OCI-LY1 (cell line): ENCODE measurements around the gene TNS3.

Experiments
- H2AFZ ChIP-seq: fragments of 200-600 bp; sonication (generic), shearing (Covaris generic); 2 replicates; pipeline ENCODE4 v1.6.0; 2014; ENCODE audit warnings: antibody characterized with exemption, mild to moderate bottlenecking, low read length
- H3F3A ChIP-seq: fragments of 200-600 bp; sonication (generic), shearing (Covaris generic); 2 replicates; pipeline ENCODE4 v1.6.0; 2014; ENCODE audit warnings: mild to moderate bottlenecking, antibody characterized with exemption, low read length, moderate library complexity; ENCODE audit not compliant: insufficient read depth
- H3K27ac ChIP-seq: fragments of 200-600 bp; sonication (generic); 2 replicates; pipeline ENCODE4 v1.5.1; 2014; ENCODE audit warnings: low read length, mixed run types, mild to moderate bottlenecking, low read depth; ENCODE audit not compliant: poor library complexity, severe bottlenecking
- H3K27me3 ChIP-seq: fragments of 200-600 bp; sonication (generic); 2 replicates; pipeline ENCODE4 v1.6.0; 2014; ENCODE audit warnings: antibody characterized with exemption, mild to moderate bottlenecking, low read length, moderate library complexity; ENCODE audit not compliant: insufficient read depth
- H3K36me3 ChIP-seq: fragments of 200-600 bp; sonication (generic); 2 replicates; pipeline ENCODE4 v1.6.1; 2014; ENCODE audit warnings: mild to moderate bottlenecking, antibody characterized with exemption, low read length, moderate library complexity, mixed read lengths; ENCODE audit not compliant: insufficient read depth
- H3K4me1 ChIP-seq: fragments of 200-600 bp; sonication (generic); 2 replicates; pipeline ENCODE4 v1.5.1; 2014; ENCODE audit warnings: mild to moderate bottlenecking, low read length, moderate library complexity; ENCODE audit not compliant: insufficient read depth, severe bottlenecking
- H3K4me2 ChIP-seq: fragments of 200-600 bp; sonication (generic), shearing (Covaris generic); 2 replicates; pipeline ENCODE4 v1.6.1; 2014; ENCODE audit warnings: low read length
- H3K4me3 ChIP-seq: fragments of 200-600 bp; sonication (generic); 2 replicates; pipeline ENCODE4 v1.5.1; 2014; ENCODE audit warnings: low read length, low read depth, mild to moderate bottlenecking, mixed read lengths; ENCODE audit not compliant: poor library complexity, severe bottlenecking
- H3K79me2 ChIP-seq: fragments of 200-600 bp; shearing (Covaris generic); 2 replicates; pipeline ENCODE4 v1.6.1; 2016; ENCODE audit warnings: mixed run types, low read length, mixed read lengths; ENCODE audit not compliant: insufficient read depth
- H3K9ac ChIP-seq: fragments of 200-600 bp; sonication (generic), shearing (Covaris generic); 2 replicates; pipeline ENCODE4 v1.6.1; 2014; ENCODE audit warnings: mild to moderate bottlenecking, low read length, mixed read lengths
- H3K9me2 ChIP-seq: fragments of 200-600 bp; sonication (generic), shearing (Covaris generic); 2 replicates; pipeline ENCODE4 v1.6.1; 2014; ENCODE audit warnings: low read depth, mild to moderate bottlenecking, low read length, mixed read lengths
- H3K9me3 ChIP-seq: fragments of 200-600 bp; shearing (Covaris generic); 2 replicates; pipeline ENCODE4 v1.6.1; 2014; ENCODE audit warnings: low read length, mixed read lengths
- H4K20me1 ChIP-seq: fragments of 200-600 bp; sonication (generic), shearing (Covaris generic); 2 replicates; pipeline ENCODE4 v1.6.0; 2016; ENCODE audit warnings: mild to moderate bottlenecking, low read length; ENCODE audit not compliant: insufficient read depth
- CTCF ChIP-seq: fragments of 200-600 bp; sonication (generic), shearing (Covaris generic); IDR thresholded peaks from 2 replicates; pipeline ENCODE4 v1.5.1; 2017; ENCODE audit warnings: mild to moderate bottlenecking, antibody characterized with exemption, low read length, moderate library complexity, mixed read lengths
- EZH2 ChIP-seq: fragments of 200-600 bp; sonication (generic), shearing (Covaris generic); IDR thresholded peaks from 2 replicates; pipeline ENCODE4 v1.8.0; 2017; ENCODE audit warnings: borderline replicate concordance, mixed run types, mild to moderate bottlenecking, antibody characterized with exemption, low read length, moderate library complexity, mixed read lengths

TNS3 gene

GRCh38 chr7:47317487-47317886 lies 264.4 kb downstream of the TNS3 start:
- H3K36me3 ChIP-seq, result peaks cover 78% of the 10 kb centered on the region
- H3K27me3 ChIP-seq, result no peaks in the 10 kb centered on the region
- H3K27ac ChIP-seq, result no peak overlapping the region
- no peak overlapping the region for H3K4me2 ChIP-seq
- no peak overlapping the region for H2AFZ ChIP-seq
- no peaks in the 10 kb centered on the region for H4K20me1 ChIP-seq
- TF ChIP-seq EZH2 (no peak), CTCF (no peak)
- no peak overlapping the region for H3K9ac ChIP-seq
- H3K9me2 ChIP-seq, result no peaks in the 10 kb centered on the region
- H3F3A ChIP-seq, result no peaks in the 10 kb centered on the region
- H3K4me3 ChIP-seq, result no peak overlapping the region
- no peaks in the 10 kb centered on the region for H3K9me3 ChIP-seq
- H3K4me1 ChIP-seq, result no peaks in the 10 kb centered on the region
- no peaks in the 10 kb centered on the region for H3K79me2 ChIP-seq

GRCh38 chr7:47314728-47315607 lies 266.9 kb downstream of the TNS3 start:
- H3K4me1 ChIP-seq, result no peaks in the 10 kb centered on the region
- H4K20me1 ChIP-seq, result no peaks in the 10 kb centered on the region
- no peak overlapping the region for H3K4me2 ChIP-seq
- TF ChIP-seq EZH2 (no peak), CTCF (no peak)
- no peaks in the 10 kb centered on the region for H3K9me2 ChIP-seq
- no peaks in the 10 kb centered on the region for H3K79me2 ChIP-seq
- H3K4me3 ChIP-seq, result no peak overlapping the region
- no peaks in the 10 kb centered on the region for H3K27me3 ChIP-seq
- H3K27ac ChIP-seq, result no peak overlapping the region
- peaks cover 80% of the 10 kb centered on the region for H3K36me3 ChIP-seq
- H3F3A ChIP-seq, result no peaks in the 10 kb centered on the region
- no peak overlapping the region for H2AFZ ChIP-seq
- no peaks in the 10 kb centered on the region for H3K9me3 ChIP-seq
- H3K9ac ChIP-seq, result no peak overlapping the region

- Histone ChIP-seq H3K9me2 (no peaks in the 10 kb centered on the region), H3K27ac (no peak overlapping the region), H3K9me3 (no peaks in the 10 kb centered on the region), H3K9ac (no peak overlapping the region), H3K27me3 (no peaks in the 10 kb centered on the region), H3K36me3 (peaks cover 80% of the 10 kb centered on the region), H2AFZ (no peak overlapping the region), H3K79me2 (no peaks in the 10 kb centered on the region), H3F3A (no peaks in the 10 kb centered on the region), H4K20me1 (no peaks in the 10 kb centered on the region), H3K4me2 (no peak overlapping the region), H3K4me3 (no peak overlapping the region), H3K4me1 (no peaks in the 10 kb centered on the region)
- TF ChIP-seq CTCF, result no peak
- TF ChIP-seq EZH2, result no peak
These were observed 267.7 kb downstream of the TNS3 start for GRCh38 chr7:47314248-47314647.
